ENCODE measurements around the gene COX4I1.

GRCh38 chr16:85836706-85837582 lies 37.4 kb downstream of the COX4I1 start:
- TF ChIP-seq CTCF (IDR thresholded peaks at IDR 0.05), result no peak
- TF ChIP-seq EZH2 (IDR thresholded peaks at IDR 0.05; ENCODE audit: borderline replicate concordance, insufficient read depth, low read depth, low read length, poor library complexity, severe bottlenecking), result no peak

All from B cell (primary cell).